Stimulated activated naive B cell treated with anti-CD40 and anti-IgM and Interleukin-4, amounts not matched to agents 10 μg/mL and 1 μg/mL and 100 μg/mL, for 72 hours (primary cell): ENCODE results near the gene SLC25A53.
A peak's percentile ranks its signal among the peaks of the same experiment; 100 is the strongest.
"Not testable (repeated sequence)": the region's sequence is repeated elsewhere in the genome, so short reads cannot be mapped to it uniquely, and the experiment has no call there.

Experiments used
- ATAC-seq, 2 donors: fragments of 150-1000 bp; cut with Tn5 transposase; replicated peaks; 2 replicates each; pipeline ENCODE4 v1.10.0; 2021; ENCODE audit warnings: moderate library complexity in 1 of 2
- DNase-seq: peaks from one replicate; pipeline ENCODE4 v3.0.0; 2021
- H3K27ac Mint-ChIP-seq: one replicate; pipeline ENCODE4 v1.8.0; 2022; ENCODE audit warnings: mild to moderate bottlenecking, mixed read lengths
- H3K27me3 Mint-ChIP-seq, 2 donors: one replicate each; pipeline ENCODE4 v1.8.0; 2022; ENCODE audit warnings: mixed read lengths in 2 of 2
- H3K36me3 Mint-ChIP-seq, 2 donors: one replicate each; pipeline ENCODE4 v1.8.0; 2022; ENCODE audit warnings: mixed read lengths in 2 of 2, mild to moderate bottlenecking in 1 of 2
- H3K4me1 Mint-ChIP-seq, 2 donors: one replicate each; pipeline ENCODE4 v1.8.0; 2022; ENCODE audit warnings: mixed read lengths in 2 of 2, mild to moderate bottlenecking in 1 of 2
- H3K4me3 Mint-ChIP-seq, 2 donors: one replicate each; pipeline ENCODE4 v1.8.0; 2022; ENCODE audit warnings: mild to moderate bottlenecking in 2 of 2, mixed read lengths in 2 of 2, moderate library complexity in 1 of 2
- H3K9me3 Mint-ChIP-seq, 2 donors: one replicate each; pipeline ENCODE4 v1.8.0; 2022; ENCODE audit warnings: mixed read lengths in 2 of 2, mild to moderate bottlenecking in 1 of 2

Gene SLC25A53

DNA sequence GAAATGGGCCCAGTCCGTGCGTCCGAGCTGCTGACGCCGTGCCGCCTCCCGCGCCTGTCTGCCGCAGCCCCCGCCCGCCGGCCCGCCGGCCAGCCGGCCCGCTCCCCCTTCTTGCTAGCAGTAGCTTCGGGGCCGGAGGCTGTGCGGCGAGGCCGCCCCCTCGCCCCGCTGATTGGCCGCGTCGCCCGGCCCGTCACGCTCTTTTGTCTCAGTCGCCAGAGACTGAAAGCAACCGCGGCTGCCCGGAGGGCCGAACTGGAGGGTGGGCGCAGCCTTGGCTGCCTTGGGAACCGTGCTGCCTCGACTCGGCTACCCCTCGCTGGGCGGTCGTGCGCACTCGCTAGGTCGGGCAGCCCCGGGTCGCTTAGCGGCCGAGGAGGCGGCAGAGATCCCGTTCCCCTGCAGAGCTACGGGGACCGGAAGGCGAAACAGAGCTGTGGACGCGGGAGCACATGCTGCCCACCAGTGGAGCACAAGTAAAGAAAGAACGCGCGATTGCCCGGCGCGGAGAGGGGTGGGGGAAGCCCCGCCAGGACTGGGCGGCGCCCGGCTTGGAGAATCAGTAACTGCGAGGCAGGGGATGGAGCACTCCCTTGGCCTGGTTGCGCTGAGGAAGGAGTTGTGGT lies 44.4 kb downstream of the SLC25A53 start, which contains the start of gene ZCCHC18:
Gene ZCCHC18 (plus strand): TSS at position 198 of the 626 bp plus-strand sequence. CDS start 1,589 bp downstream, outside the sequence.
- H3K36me3 Mint-ChIP-seq = no peaks in the 10 kb centered on the region
- H3K9me3 Mint-ChIP-seq = no peaks in the 10 kb centered on the region
- H3K4me1 Mint-ChIP-seq = peaks cover 5 to 29% of the 10 kb centered on the region in 2 donors
- H3K4me3 Mint-ChIP-seq = peak within 1 kb of the TSS; percentile 86 to 93
- peak; percentile 43 for DNase-seq
- H3K27ac Mint-ChIP-seq = peak within 1 kb of the TSS; percentile 93
- ATAC-seq = peak; percentile 76 to 77
- H3K27me3 Mint-ChIP-seq = no peaks in the 10 kb centered on the region

DNA sequence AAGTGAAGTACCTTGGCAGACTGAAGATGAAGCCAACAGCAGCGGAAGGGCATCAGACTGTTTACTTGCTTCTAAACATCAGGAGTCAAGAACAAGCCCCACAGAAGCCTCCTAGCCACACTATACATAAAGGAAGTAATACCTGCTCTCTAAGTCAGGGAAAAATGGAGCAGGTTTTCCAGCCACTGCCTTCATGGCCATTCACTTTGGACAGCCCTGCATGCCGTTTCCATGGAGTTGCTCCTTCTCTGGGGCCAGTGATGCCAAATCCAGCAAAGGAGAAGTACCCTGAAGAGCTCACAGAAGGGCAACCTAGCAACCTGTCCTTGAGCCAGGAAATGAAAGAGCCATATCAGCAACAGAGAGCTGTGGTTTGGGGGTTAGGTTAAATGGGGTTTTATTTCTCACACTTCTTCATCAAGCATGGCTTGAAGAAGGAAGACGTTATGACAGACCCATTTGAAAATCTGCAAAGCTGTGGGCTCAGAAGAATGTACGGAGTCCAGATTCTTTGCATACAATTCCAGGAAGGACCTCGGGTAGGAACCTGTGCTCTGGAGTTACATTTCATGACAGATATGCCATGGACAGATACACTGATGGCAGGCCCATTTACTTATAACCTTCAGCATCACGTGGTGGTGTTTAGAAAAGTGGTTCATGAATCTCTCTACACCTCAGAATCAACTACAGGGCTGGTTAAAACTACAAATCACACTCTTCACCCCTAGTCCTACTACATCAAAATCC lies 46.1 kb downstream of the SLC25A53 start:
- H3K36me3 Mint-ChIP-seq, H3K9me3 Mint-ChIP-seq, H3K27me3 Mint-ChIP-seq, H3K4me3 Mint-ChIP-seq, H3K27ac Mint-ChIP-seq, DNase-seq: not testable (repeated sequence)
- peak; percentile 17 to 41 for ATAC-seq
- H3K4me1 Mint-ChIP-seq = peaks cover 4 to 19% of the 10 kb centered on the region in 2 donors

DNA sequence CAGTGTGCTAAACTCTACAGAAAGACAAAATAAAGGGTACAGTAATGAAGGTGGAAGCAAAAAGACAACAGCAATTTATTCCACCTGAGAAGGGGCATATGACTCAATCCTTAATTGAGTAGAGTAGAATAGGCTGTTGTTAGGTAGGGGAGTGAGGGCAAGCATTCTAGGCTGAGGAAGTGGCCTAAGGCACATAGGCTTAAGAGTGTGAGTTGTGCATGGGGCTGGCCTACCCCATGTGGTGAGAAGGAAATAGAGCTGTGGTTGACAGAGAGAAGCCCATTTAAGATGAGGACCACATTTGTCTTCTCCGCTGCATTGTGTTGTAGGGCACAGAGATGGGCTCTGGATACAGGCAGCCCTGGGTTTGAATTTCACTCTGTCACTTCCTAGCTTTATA lies 47.9 kb downstream of the SLC25A53 start:
- Mint-ChIP-seq H3K4me1 (peaks cover 4 to 10% of the 10 kb centered on the region in 2 donors), H3K9me3 (no peaks in the 10 kb centered on the region), H3K27ac (no peak overlapping the region), H3K27me3 (peaks cover 0 to 3% of the 10 kb centered on the region in 2 donors), H3K4me3 (no peak overlapping the region), H3K36me3 (peaks cover 3 to 4% of the 10 kb centered on the region in 2 donors)
- no peak for DNase-seq
- no peak for ATAC-seq

DNA sequence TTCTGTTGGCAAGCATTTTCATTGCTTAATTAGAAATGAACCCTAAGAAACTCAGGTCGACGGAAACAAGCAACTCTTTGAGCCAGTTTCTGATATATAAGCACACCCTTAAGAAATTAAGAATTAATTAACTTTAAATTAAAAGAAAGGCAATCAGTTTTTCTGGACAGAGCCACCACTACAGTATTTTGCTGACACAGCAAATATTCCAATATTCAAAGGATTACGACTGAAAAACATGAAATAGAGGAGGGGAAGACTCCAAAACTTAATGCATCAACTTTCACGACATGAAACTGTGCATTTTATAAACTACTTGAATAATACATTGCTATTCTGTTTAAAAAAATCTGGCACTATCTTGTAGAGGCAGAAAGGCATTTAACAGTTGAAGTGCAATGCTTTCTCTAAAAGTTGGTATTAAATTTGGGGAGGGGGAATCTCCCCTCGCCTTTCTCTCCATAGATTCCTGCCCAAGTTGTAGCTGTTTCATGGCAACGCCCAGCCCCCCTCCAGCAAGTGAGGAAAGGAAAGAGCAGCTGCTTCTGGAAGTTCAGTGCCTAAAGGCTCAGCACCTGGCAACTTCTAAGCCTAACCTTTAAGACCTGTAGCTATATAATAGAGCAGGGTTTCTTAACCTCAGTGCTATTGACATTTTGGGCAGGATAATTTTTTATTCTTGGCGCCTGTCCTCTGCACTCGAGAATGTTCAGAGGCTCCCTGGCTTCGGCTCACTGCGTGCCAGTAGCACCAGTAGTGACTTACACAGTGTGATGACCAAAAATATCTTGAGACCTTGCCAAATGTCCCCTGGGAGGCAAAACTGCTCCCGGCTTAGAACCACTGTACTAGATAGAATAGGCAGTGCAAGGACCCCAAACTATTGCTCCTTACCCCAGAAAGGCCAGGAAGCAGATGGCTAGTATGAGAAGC lies 51.2 kb downstream of the SLC25A53 start:
- Mint-ChIP-seq H3K4me1 (peaks cover 0 to 3% of the 10 kb centered on the region in 2 donors), H3K27me3 (peaks cover 0 to 3% of the 10 kb centered on the region in 2 donors), H3K36me3 (peaks cover 3 to 6% of the 10 kb centered on the region in 2 donors), H3K9me3 (no peaks in the 10 kb centered on the region), H3K27ac (no peak overlapping the region), H3K4me3 (no peak overlapping the region)
- DNase-seq = no peak
- no peak for ATAC-seq

DNA sequence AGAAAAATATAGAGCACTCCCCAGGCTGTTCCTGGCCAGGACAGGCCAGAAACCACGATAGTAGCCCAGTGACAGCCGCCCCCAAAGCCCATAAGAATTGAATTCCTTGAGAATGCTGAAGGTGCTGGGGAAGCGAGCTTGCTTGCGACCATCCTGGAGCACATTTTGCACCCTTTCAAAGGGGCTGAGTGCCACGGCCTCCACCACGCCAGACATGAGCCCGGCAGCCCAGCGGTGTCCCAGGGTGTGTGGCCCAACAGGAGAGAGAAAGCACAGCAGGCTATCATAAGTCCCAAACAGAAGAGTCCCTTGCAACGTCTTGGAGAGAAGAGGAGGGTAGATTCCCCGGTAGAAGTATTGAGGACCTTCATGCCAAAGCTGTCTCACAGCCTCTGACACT lies 52.1 kb downstream of the SLC25A53 start:
- no peak overlapping the region for H3K27ac Mint-ChIP-seq
- H3K9me3 Mint-ChIP-seq = no peaks in the 10 kb centered on the region
- peaks cover 0 to 3% of the 10 kb centered on the region in 2 donors for H3K4me1 Mint-ChIP-seq
- H3K4me3 Mint-ChIP-seq = no peak overlapping the region
- no peak for DNase-seq
- no peak for ATAC-seq
- peaks cover 3 to 6% of the 10 kb centered on the region in 2 donors for H3K36me3 Mint-ChIP-seq
- H3K27me3 Mint-ChIP-seq = peaks cover 0 to 3% of the 10 kb centered on the region in 2 donors

DNA sequence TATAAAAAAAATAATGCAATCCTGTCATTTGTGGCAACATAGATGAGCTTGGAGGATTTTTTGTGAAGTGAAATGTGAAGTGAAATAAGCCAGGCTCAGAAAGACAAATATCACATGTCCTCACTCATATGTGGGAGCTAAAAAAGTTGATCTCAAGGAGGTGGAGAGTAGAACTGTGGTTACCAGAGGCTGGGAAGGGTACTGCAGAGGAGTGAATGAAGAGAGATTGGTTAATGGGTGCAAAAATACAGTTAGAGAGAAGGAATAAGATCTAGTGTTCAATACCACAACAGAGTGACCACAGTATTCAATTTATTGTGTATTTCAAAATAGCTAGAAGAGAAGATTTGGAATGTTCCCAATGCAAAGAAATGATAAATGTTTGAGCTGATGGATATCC lies 57.9 kb downstream of the SLC25A53 start:
- Mint-ChIP-seq H3K4me3 (no peak overlapping the region), H3K9me3 (no peaks in the 10 kb centered on the region), H3K27ac (no peak overlapping the region), H3K36me3 (peaks cover 0 to 2% of the 10 kb centered on the region in 2 donors), H3K27me3 (peaks cover 3 to 4% of the 10 kb centered on the region in 2 donors), H3K4me1 (peaks cover 0 to 2% of the 10 kb centered on the region in 2 donors)
- peak in 1 of 2 donors; percentile 61 for ATAC-seq
- DNase-seq = no peak

DNA sequence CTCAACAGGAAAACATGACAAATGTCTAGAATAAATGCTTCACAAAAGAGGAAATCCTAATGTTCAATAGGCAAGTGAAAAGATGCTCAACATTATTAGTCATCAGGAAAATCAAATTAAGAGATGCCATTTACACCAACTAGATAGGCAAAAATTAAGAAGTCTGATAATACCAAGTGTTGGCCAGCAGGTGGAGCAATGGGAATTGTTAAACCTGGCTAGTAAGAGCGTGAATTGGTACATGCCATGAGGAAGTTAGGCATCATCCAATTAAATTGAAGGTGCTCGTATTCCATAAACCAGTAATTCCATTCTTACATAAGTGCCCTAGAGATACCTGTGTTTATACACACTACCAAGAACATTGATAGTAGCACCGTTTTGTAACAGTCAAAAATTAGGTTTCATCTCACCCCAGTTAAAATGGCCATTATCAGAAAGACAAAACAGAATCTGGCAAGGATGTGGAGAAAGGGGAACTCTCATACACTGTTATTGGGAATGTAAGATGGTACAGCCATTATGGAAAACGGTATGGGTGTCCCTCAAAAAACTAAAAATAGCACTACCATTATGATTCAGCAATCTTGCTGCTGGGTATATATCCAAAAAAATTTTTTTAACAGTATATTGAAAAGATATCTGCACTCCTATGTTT lies 58.5 kb downstream of the SLC25A53 start:
- Mint-ChIP-seq H3K27me3 (peaks cover 3 to 9% of the 10 kb centered on the region in 2 donors), H3K27ac (no peak overlapping the region), H3K4me3 (no peak overlapping the region), H3K9me3 (no peaks in the 10 kb centered on the region), H3K4me1 (peaks cover 0 to 2% of the 10 kb centered on the region in 2 donors), H3K36me3 (peaks cover 0 to 2% of the 10 kb centered on the region in 2 donors)
- peak; percentile 13 for DNase-seq
- peak; percentile 52 to 73 for ATAC-seq

DNA sequence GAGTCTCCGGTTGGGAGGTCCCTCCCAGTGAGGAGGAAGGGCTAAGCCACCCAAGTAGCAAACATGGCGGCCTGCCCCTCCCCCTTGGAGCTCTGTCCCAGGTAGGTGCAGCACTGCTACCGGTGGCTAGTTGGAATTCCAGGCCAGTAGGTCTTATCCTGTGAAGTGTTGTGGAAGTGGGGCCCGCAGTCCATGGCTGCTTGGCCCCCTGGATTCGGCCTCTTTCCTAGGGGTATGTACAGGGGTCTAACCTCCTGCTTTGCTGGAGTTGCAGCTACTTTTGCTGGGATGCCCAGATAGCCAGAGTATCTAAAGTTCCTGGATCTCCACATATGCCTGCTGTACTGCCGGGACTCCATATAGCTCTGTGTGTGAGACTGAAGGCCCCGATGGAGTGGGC lies 70.9 kb downstream of the SLC25A53 start:
- H3K9me3 Mint-ChIP-seq = no peaks in the 10 kb centered on the region
- H3K27me3 Mint-ChIP-seq = peaks cover 0 to 12% of the 10 kb centered on the region in 2 donors
- H3K36me3 Mint-ChIP-seq = no peaks in the 10 kb centered on the region
- DNase-seq (no peak), ATAC-seq (no peak)
- no peak overlapping the region for H3K4me3 Mint-ChIP-seq
- no peak overlapping the region for H3K27ac Mint-ChIP-seq
- H3K4me1 Mint-ChIP-seq = no peaks in the 10 kb centered on the region

DNA sequence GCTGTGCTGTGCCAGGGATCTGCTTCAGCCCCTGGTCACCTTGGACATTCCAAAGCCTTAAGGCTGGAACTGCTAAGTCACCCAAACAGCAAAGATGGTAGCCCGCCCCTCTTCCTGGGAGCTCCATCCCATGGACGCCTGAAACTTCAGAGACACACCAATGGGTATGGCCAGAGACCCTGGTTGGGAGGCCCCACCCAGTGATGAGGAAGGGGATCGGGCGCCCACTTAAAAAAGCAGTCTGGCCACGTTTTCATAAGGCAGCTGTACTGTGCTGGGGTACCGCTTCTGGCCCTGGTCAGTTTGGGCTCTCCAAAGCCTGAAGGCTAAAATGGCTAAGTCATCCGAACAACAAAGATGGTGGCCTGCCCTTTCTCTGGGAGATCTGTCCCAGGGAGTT lies 71.3 kb downstream of the SLC25A53 start:
- no peak for DNase-seq
- Mint-ChIP-seq H3K9me3 (no peaks in the 10 kb centered on the region), H3K4me1 (no peaks in the 10 kb centered on the region), H3K27ac (no peak overlapping the region), H3K27me3 (peaks cover 0 to 12% of the 10 kb centered on the region in 2 donors), H3K4me3 (no peak overlapping the region), H3K36me3 (no peaks in the 10 kb centered on the region)
- ATAC-seq = no peak

DNA sequence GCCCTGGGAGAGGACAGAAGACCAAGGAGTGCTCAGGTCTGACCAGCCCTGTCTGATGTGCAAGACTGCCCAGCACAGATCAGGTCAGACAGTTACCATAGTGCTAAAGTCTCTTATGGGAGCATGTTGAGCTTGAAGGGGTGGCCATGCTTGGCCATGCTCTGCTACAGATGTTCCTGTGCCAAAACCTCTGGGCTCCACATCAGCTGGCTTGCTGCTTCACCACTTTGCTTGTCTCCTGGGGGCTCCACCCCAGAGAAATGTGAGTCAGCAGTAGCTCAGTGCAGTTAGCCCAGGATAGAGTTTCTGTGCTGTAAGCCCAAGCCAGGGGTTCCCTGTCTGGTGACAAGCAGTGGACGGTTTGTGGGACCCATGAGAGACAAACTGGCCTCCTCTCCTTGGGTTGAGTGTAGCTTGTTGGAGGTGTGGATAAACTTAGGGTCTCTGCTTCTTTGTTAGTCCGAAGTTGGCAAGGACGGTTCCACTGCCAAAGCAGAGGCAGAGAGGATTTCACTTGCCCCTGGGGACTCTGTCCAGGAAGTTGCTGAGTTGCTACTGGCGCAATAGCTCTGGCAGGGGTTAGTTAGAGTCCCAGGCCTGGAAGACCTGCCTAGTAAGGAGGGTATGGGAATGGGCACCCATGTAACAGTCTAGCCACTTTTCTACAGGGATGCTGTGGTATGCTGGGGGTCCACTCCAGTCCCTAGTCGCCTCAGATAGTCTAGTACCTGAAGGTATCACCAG lies 72.1 kb downstream of the SLC25A53 start:
- ATAC-seq (no peak), DNase-seq (no peak)
- Mint-ChIP-seq H3K4me3 (no peak overlapping the region), H3K27ac (no peak overlapping the region), H3K4me1 (no peaks in the 10 kb centered on the region), H3K9me3 (no peaks in the 10 kb centered on the region), H3K27me3 (peaks cover 0 to 12% of the 10 kb centered on the region in 2 donors), H3K36me3 (no peaks in the 10 kb centered on the region)

DNA sequence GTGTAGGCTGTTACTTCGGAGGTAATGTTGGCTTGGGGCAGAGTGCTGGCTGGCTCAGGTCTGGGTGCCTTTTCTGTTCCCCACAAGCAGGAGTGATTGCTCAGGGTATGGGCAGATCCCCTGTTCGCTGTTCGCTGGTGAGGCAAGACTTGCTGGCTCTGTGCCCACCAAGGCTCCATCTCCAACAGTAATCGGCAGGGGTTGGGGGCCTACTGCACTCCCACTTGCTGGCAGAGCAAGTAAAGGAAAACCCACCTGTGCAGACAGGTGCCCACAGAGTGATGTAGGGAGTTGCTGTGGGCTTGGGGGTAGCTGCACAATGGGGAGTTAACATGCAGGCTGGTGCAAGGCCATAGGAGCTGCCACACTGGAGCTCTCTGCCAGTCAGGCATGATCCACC lies 72.7 kb downstream of the SLC25A53 start:
- DNase-seq = no peak
- no peak for ATAC-seq

DNA sequence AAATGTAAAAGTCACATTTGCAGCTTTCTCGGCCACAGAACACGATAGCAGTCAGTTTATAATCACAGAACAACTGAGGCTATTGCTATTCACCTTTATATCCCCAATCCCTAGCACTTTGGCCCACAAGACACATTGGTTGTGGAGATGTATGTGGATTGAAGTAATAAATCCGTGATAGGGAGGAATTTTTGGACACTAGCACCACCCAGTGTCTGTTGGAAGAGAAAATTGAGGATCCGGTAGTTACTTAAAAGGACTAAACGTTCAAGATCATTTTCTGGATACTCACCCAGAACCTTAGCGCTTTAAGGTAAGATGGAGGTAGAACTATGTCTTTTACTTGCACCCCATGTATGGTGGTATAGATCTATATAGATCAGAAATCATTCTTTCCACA lies 79.0 kb downstream of the SLC25A53 start:
- H3K36me3 Mint-ChIP-seq, H3K4me1 Mint-ChIP-seq, ATAC-seq, H3K9me3 Mint-ChIP-seq, DNase-seq, H3K4me3 Mint-ChIP-seq, H3K27me3 Mint-ChIP-seq, H3K27ac Mint-ChIP-seq: not testable (repeated sequence)

More for the DNA sequence above, 72.7 kb downstream of the SLC25A53 start:
- Mint-ChIP-seq H3K36me3 (no peaks in the 10 kb centered on the region), H3K4me1 (no peaks in the 10 kb centered on the region), H3K27me3 (peaks cover 0 to 12% of the 10 kb centered on the region in 2 donors), H3K4me3 (no peak overlapping the region), H3K27ac (no peak overlapping the region), H3K9me3 (no peaks in the 10 kb centered on the region)

DNA sequence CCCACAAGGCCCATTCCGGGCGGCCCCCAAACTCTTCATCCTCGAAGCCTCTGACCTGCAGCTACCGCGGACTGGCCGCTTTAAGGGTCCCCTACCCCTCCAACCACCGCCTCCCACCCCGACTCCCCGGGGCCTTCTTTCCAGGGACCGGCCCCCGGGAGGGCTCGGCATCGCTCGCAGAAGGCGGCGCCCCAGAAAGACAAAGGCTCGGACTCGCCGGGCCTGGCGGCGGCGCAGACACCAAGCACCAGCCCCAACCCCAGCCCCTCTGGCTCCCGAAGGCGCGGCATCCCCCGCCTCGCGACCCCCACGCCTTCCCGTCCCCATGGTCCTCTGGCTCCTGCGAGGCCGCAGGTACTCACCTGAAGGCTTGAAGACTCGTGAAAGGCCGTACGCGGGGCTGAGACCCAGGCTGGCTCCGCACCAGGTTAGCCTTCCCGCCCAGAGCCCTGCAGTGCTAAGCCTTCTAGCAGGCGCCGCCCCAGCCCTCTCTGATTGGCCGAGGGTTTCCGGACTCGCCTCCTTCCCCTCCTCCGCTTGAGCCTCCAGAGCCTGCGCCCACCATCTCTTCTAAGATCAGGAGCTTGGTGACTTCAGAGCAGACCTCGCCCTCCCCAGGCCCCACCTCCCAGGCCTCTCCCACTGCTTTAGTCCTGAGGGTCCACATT lies 80.9 kb downstream of the SLC25A53 start, which contains the start of gene TMSB15C:
Gene TMSB15C (minus strand): TSS at position 459 of the 668 bp plus-strand sequence.
- not testable (repeated sequence) for H3K4me3 Mint-ChIP-seq, H3K9me3 Mint-ChIP-seq, H3K4me1 Mint-ChIP-seq, H3K36me3 Mint-ChIP-seq, H3K27me3 Mint-ChIP-seq, DNase-seq, H3K27ac Mint-ChIP-seq
- peak; percentile 99 for ATAC-seq
